GM19240 (cell line): Measurements from ENCODE around the gene POC5.

ENCODE experiments used
- DNase-seq: peaks from one replicate; pipeline ENCODE4 v3.0.0; 2011; ENCODE audit warnings: low spot score; ENCODE audit not compliant: insufficient read length

POC5 gene

DNA sequence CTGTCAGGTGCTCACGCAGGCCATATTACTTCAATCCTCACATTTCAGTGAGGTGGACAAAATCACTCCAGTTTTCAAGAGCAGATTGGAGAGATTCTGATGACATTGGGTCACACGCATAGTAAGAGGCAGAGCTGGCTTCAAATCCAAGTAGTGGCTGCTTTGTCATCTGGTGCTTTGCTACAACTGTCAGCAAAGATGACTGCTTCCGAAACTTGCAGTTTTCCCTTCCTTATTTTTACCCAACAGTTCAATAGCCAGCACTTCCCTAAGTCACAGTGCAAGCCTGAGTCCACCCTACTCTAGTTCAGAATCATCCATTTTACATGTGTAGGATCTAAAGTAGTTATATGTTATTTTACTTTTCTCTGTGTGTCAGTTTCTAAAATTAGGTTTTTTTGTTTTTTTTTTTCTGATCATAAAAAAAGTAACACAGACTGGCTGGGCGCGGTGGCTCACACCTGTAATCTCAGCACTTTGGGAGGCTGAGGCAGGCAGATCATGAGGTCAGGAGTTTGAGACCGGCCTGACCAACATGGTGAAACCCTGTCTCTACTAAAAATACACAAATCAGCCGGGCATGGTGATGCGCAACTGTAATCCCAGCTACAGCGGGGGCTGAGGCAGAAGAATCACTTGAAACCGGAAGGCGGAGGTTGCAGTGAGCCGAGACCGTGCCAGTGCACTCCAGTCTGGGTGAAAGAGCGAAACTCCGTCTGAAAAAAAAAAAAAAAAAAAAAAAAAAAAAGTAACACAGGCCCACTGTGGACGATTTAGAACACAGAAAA, 56.4 kb downstream of the POC5 start:
- DNase-seq, result no peak

DNA sequence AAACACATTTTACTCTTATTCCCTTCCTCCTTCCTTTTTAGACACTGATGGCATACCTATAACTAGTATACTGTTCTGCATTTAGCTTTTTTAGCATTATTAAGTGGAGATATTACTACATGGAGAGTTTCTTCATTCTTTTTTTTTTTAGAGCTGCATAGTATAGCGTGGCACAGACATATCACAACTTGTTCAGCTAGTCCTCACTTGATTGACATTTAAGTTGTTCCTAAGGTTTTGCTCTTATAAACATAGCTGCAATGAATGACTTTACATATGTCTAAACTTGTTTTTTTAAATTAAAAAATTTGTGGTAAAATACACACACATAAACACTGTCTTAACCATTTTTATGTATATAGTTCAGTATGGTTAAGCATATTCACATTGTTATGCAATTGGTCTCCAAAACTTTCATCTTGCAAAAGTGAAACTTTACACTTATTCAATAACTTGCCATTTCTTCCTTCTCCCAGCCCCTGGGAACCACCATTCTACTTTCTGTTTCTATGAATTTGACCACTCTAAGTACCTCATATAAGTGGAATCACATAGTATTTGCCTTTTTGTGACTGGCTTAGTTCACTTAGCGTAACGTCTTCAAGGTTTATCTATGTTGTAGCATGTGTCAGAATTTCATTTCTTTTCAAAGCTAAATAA, 57.3 kb downstream of the POC5 start:
- DNase-seq, result no peak

DNA sequence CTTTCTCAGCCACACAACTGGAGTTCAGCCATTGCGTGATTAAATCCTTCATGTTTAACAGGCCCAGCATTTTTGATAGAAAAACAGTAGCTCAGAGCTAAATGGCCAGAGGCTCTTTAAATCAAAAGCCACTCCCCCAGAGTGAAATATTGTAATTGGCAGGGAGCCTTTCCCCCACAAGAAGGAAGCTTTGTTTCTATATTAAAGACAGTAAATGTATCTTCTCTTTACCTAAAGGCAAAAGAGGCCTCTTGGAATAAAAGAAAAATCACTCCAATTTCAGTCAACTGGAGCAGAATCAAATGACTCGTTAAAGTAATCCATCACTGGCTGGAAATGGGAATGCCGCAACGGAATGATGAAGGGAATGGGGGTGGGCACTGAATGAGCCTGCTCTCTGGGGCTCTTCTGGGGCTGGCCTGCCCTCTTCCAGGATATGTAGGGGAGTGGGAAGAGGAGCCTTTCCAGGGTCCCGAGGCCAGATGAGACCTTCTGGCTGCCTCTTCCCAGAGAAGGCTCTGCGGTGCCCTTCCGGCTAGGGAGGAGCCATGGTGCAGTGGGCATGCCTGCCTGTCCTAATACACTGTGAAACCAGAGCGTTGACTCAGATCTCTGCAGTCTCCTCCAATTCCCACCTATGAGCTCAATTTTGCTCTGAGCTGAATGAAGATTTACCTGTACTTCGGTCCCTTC, 60.8 kb downstream of the POC5 start:
- no peak for DNase-seq

DNA sequence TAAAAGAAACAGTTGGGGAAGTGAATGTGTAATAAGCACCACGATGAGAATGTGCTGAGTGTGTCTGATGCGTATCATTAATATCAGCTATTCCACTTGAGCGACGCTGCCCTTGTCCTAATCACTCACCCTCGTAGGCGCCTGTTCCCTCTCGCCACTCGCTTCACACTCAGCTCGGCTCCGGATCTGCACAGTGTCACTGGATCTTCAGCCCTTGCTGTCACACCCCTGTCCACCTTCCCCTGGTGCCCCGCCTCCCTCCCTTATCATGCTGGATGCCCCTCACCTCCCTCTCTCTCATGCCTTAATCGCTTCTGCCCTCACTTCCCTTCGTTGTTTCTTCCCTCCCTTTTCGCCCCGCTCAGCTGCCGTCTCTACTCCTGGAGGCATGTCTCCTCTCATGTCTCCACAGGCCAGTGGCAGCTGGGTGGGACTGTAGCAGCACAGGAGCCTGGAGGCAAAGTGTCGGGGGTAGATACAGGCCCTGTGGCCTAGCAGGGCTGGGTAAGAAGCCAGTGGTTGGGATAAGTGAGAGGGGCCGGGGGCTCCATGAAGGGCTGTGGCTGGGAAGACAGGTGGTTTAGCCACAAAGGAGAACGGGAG, 62.4 kb downstream of the POC5 start:
- DNase-seq, result no peak

DNA sequence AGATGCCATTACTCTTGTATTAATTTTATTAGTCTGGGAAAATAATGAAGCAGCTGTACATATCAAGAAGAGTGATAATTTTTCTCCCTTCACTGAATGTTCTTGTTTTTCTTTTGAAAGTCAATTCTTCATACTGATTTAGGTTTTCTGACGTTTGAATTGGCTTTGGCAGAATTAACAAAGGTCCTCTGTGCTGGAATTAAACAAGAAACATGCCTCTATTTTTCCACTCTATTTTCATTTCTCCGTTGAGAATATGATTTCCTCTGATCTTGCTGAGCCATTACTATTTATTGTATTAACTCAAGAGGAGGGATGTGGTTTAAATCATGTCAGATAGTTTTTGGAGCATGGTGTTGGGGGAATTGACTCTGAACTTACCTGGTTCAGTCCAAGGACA, 63.7 kb downstream of the POC5 start:
- no peak for DNase-seq

DNA sequence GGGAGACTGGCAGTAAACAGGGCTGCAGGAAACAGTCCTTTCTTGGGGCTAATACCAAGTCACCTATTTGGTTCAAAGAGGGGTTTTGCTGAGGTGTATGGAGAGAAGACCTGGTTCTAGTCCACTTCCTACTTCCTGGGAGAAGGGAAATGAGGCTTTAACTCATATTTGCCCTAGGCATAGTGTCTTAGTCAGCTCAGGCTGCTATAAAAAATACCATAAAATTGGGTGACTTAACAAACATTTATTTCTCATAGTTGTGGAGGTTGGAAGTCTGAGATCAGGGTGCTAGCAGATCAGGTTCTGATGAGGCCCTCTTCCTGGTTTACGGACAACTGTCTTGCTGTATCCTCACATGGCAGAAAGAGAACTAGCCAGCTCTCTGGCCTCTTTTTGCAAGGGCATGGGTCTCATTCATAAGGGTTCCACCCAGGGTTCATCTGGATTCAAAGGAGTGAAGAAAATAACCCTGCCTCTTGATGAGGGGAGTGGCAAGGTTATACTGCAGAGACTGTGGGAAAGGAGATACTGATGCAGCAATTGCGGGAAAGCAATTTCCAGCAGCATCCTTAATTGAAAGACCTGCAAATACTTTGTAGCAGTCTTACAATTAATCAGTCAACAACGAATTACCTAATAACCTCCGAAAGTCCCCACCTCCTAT, 65.5 kb downstream of the POC5 start:
- no peak for DNase-seq

DNA sequence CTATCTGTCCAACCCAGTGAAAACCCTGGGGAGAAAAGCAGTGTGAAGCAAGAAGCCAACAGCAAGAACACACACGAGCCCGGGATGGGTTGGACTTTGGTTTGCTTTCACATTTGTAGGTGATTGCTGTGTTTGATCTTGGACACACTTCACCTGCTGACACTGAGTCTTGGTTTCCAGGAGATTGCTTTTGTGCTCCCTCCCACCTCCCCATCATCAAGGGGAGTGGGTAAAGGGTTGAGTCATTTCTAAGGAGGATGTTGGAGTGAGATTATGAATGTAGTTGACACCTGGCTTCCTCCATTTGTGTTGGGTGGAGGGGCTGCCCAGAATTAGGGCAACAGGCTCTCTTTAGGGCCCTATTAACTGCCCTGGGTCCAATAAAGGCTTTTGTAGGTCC, 68.5 kb downstream of the POC5 start:
- DNase-seq, result peak; percentile 26

DNA sequence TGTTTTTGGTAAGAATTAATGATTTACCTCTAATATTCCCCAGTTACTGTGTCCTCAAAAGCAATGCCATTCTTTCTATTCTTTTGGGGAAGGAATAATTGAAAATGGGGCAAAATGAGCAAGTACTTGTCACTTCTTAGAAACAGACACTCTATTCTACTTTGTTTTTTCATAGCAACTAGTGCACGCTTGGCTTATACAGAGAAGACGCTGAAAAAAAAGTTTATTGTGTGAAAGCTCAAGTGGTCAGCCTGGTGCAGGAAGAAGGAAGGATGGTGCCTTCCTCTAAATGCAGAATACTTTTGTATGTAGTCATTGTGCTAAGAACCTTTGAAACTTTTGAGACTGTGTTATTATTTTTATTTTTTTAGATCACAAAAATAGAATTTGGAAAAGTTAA, 76.4 kb downstream of the POC5 start:
- no peak for DNase-seq

DNA sequence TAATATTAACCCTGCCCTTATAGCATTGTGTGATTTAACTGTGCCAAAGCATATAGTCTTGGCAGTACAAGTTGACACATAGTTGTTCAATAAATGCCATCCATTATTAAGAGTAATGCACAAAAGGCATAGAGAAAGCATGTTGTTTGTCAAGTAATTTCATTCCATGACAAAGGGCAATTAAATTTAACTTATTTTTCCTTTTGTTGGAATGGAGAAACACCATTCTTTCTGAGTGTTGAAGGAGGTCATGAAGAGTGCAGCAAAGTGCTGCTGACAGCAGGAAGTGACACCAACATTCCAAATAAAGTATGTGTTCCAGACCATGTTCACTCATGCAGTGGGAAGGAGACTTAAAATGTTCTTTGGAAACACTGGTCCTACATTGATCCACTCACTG, 76.8 kb downstream of the POC5 start:
- no peak for DNase-seq

DNA sequence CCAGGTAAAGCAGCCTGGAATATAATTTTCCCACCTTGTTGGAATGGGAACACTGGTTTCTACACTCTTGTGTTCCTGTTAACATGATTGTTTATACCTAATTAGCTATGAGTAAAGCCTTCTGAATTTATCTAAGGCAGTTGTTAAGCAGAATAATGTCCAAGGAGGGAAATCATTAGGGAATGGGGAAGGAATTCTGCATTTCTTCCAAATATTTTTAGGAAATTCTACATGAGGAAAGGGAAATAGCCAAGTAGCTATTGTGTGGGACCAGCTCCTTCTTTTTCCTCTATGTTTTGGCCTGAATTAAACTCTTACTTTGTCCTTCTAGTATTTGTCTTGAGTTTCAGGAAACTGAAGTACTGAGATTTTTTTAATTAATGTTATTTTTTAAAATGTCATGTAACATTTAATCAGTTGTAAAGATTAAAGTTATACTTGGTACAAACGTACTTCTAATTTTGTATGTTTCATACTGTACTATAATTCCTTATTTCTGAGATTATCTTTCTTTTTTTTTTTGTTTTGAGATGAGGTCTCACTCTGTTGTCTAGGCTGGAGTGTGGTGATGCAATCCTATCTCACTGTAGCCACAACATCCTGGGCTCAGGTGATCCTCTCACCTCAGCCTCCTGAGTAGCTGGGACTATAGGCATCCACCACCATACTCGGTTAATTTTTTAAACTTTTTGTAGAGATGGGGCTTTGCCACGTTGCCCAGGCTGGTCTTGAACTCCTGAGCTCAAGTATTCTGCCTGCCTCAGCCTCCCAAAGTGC, 77.5 kb downstream of the POC5 start:
- no peak for DNase-seq

DNA sequence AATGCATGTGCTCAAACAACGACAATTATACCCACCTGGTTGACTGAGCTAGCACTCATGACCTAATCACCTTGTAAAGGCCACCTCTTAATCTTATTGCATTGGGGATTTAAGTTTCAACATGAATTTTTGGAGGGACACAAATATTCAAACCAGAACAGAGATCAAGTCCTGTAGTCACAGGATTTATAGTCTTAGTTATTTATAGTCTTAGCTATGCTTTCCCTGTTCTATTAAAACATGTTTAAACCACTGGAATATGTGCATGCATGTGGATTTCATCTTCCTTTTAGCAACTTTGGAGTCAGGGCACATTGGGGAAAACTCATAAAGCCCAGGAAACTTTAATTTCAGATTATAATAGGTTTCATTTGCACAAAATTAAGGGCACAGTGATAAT, 79.3 kb downstream of the POC5 start:
- no peak for DNase-seq

DNA sequence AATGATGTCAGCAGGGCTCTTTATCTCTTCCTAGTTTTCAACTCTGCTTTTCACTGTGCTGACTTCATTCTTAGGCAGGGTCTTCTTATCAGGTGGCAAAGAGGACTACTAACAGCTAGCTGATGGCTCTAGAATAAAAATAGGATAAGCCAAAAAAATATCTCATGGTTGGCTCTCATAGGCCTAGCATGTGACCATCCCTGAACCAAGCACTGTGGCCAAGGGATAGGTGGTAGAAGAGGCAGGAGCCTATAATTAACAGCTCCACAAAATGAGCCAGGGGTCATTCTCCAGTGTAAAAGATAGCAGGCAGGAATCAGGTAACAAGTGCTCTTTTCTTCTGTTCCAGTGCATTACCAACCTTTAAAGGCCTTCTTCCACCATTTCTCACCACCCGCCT, 84.9 kb downstream of the POC5 start:
- no peak for DNase-seq

DNA sequence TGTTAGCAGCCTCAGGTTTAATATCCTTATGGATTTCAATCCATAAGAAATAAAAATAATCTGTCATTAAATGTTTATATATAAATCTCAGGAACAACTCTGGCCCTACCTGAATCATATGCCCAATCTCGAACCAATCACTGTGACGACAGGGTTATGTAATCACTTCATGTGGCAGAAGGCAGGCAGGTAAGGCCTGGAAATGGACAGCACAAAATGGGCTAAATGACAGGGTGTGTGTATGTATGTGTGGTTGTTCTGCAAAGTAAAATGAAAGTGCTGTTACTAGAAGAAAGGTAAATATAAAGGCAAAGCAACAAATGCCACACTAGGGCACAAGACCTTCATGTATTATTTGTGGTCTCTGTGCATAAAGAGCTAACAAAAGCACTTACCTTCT, 86.4 kb downstream of the POC5 start:
- DNase-seq, result no peak

DNA sequence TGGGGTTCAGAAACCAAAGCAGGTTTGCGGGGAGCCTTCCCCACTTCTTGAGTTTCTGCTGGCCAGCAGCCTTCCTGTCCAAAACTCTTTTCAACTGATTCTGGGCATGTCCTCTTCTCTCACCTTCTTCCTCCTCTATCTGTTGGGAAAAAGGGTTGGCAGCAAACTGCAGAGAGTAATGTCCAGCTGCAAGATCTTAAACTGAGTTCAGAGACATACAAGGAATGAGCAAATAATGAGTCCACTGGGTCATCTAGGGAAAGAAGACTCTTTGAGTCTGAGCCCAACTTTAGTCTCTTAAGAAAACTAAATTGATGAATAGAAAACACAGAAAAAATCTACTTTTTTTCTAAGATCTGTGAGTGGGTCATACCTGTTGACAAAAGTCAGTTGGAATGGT, 89.4 kb downstream of the POC5 start:
- DNase-seq, result no peak

DNA sequence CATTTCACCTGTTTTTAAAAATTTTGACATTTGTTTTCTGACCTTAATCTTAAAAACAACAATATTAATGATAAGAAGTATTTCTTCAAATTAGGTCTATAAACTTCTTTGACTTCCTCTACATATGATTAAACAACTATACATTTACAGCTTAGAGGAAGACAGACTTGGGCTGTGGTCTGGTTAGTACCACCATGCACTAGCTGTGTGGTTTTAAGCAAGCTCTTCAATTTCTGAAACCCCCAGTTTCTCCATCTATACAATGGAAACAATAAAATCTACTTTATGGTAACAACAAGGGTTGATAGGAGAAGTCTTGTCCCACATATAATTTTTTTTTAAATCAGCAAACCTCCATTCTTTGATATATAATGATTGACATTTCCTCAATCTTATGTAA, 90.3 kb downstream of the POC5 start:
- DNase-seq, result no peak
